Measurements from ENCODE around the gene ZNF787.
A peak's percentile ranks its signal among the peaks of the same experiment; 100 is the strongest.
"Not testable (repeated sequence)": the region's sequence is repeated elsewhere in the genome, so short reads cannot be mapped to it uniquely, and the experiment has no call there.

Gene ZNF787

DNA sequence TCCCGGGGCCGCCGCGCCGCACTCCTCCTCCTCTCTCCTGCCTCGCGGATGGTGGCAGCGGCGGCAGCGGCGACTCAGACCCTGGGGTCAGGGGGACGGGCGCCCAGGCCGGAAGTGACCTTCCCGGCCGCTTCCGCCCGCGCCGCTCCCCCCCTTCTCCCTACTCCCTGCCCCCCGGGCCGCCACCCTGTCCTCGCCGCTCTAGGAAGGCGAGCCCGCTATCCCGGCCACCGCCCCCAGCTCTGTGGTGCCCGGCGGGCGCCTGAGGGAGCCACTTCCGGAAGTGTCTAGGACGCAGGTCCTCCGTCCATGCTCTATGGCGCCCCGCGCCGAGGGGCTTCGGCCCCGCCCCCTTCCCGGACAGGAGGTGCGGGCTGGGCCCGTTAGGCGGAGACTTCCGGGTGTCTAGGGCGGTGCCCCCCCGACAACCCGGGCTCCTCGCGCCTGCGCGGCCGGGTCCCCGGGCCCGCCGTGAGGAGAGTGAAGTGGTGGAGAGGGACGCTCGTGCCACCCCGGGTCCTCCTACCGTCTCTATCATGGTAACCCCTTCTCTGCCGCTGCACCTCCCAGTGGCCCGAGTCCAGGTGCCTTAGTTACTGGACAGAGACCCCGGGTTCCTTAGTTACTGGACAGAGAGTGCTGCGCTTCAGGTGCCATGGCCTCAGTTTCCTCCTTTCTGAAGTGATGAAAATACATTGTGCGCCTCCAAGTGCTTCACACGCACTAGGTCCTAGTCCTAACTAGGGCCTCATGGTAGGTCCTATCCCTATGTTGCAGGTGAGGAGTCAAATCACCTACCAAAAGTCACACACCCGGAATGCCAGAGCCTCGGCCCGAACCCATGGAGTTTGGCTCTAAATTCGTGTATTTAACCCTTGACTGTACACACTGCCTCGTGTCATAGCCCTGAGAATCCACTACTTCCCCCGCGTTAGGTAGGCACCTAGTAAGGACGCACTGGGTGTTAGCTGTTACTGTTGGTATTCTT is at the start of gene ZNF787:
TSS of gene ZNF787 (minus strand) at position 116 of the 988 bp plus-strand sequence. CDS start 18,078 bp downstream, outside the sequence.
- peak; percentile 98 for DNase-seq

GRCh38 chr19:56170261-56170660 is 49.2 kb upstream of the ZNF787 start:
- no peak for DNase-seq

- no peak for DNase-seq
Observed at GRCh38 chr19:56167064-56167578, 46.0 kb upstream of the ZNF787 start.

GRCh38 chr19:56163097-56163496 is 42.0 kb upstream of the ZNF787 start:
- no peak for DNase-seq

- no peak for DNase-seq
Observed at GRCh38 chr19:56162258-56162657, 41.2 kb upstream of the ZNF787 start.

DNA sequence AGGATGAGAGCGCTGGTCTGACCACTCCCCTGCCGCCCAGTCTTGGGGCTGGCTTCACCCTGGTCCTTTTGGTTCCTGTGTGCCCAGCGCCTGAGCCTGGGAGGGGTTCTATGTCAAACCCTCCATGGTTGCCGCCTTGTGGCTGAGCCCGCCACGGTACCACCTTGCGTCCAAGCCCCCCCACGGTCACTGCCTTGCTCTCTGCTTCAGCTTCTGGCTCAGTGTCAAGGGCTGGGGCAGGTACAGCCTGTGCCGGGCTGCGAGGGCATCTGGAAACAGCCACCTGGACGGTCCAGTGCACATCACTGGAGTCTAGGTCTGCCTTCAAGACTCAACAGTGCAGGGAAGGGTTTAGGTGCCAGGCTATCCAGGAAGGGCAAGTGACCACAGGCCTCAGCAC is 40.4 kb upstream of the ZNF787 start:
- DNase-seq = no peak

DNA sequence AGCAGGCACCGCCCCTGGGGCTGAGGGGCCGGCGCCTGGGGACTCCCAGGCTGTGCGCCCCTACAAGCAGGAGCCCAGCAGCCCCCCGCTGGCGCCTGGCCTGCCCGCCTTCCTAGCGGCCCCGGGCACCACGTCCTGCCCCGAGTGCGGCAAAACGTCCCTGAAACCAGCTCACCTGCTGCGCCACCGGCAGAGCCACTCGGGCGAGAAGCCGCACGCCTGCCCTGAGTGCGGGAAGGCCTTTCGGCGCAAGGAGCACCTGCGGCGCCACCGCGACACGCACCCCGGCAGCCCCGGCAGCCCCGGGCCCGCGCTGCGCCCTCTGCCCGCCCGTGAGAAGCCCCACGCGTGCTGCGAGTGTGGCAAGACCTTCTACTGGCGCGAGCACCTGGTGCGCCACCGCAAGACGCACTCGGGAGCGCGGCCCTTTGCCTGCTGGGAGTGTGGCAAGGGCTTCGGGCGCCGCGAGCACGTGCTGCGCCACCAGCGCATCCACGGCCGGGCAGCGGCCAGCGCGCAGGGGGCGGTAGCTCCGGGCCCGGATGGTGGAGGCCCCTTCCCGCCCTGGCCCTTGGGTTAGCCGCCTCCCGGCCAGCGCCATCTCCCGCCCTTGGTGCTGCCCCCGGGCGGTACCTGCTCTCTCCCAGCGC is 38.7 kb upstream of the ZNF787 start:
- DNase-seq = no peak

GRCh38 chr19:56159009-56159559 is 38.0 kb upstream of the ZNF787 start:
- DNase-seq = no peak

DNA sequence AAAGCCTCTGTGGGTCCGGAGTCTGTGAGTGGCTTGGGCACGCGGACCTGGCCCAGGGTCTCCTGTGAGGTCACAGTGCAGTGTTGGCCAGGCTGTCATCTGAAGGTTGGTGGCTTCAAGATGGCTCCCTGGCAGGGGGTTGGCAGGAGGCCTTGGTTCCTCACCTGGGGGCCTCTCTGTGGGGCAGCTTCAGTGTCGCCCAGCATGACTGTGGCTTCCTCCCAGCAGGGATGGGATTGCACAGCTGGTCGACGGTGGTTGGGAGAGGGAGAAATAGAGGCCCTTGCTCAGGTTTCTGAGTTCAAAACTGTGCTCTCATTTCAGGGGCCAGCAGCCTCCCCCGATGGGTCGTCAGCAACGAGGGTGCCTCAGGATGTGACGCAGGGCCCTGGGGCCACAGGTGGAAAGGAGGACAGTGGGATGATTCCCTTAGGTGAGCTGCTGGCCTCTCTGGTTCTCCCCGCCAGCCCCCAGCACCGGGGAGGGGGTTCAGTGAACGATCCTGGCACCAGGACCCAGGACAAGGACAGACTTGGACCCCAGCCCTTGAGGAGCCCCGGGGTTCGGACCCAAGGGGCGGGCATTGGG is 37.2 kb upstream of the ZNF787 start:
- DNase-seq = no peak

- no peak for DNase-seq
Observed at GRCh38 chr19:56156768-56157167, 35.7 kb upstream of the ZNF787 start.

- no peak for DNase-seq
Observed at GRCh38 chr19:56155124-56155687, 34.1 kb upstream of the ZNF787 start.

DNA sequence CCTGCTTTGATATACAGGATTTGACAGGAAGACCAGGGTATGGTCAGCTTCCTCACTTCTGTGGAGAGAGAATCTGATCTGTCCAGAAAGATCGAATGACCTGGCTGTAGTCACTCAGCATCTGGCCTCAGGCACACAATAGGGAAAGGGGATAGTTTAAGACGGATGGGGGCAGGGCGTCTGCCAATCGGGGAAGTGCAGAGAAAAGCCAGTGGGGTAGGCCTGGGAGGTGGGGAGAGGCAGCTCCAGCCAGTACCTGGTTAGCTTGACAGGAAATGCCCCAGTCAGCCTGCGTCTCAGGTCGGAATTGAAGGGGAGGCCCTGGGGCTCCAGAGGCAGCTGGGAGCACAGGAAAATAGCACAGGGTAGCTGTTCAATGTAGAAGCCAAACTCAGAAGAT is 32.4 kb upstream of the ZNF787 start:
- DNase-seq = no peak

- DNase-seq = no peak
Observed at GRCh38 chr19:56152644-56153043, 31.5 kb upstream of the ZNF787 start.

DNA sequence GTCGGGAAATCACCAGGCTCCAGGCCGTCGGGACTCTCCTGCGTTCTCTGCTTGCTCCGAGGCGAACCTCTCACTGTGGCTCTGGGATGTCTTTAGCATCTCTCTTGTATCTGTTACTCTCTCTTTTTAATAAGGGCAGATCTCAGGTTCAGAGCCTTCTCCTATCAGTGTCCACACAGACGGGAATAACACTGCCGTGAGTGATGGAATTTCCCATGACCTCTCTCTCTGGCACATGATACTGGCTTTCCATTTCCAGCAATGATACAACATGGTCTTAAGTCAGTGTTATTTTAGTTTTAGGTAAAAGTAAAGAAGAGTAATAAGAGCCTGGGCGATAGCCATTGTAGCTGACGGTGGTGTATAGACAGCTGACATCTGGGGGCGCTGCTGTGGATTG is 29.3 kb upstream of the ZNF787 start:
- DNase-seq = no peak

GRCh38 chr19:56149656-56150038 is 28.6 kb upstream of the ZNF787 start:
- no peak for DNase-seq

DNA sequence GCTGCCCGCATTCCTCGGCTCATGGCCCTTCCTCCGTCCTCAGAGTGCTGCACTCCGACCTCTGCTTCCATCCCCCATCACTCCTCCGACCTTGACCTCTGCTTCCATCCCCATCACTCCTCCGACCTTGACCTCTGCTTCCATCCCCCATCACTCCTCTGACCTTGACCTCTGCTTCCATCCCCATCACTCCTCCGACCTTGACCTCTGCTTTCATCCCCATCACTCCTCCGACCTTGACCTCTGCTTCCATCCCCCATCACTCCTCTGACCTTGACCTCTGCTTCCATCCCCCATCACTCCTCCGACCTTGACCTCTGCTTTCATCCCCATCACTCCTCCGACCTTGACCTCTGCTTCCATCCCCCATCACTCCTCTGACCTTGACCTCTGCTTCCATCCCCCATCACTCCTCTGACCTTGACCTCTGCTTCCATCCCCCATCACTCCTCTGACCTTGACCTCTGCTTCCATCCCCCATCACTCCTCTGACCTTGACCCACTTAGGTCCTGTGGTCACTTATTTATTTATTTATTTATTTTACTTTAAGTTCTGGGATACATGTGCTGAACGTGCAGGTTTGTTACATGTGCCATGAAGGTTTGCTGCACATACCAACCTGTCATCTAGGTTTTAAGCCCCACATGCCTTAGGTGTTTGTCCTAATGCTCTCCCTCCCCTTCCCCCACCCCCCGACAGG is 28.0 kb upstream of the ZNF787 start:
- DNase-seq = not testable (repeated sequence)

- DNase-seq = no peak
Observed at GRCh38 chr19:56148096-56148495, 27.0 kb upstream of the ZNF787 start.

GRCh38 chr19:56147307-56147706 is 26.2 kb upstream of the ZNF787 start:
- DNase-seq = no peak

DNA sequence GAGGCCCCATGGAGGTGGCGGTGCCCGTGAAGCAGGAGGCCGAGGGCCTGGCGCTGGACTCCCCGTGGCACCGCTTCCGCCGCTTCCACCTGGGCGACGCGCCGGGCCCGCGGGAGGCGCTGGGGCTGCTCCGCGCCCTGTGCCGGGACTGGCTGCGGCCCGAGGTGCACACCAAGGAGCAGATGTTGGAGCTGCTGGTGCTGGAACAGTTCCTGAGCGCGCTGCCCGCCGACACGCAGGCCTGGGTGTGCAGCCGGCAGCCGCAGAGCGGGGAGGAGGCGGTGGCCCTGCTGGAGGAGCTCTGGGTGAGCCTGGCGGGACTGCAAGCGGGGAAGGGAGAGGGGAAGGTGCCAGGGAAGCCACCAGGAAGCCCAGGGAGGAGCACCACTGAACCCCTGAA is 25.8 kb upstream of the ZNF787 start:
- no peak for DNase-seq

- DNase-seq = no peak
Observed at GRCh38 chr19:56145698-56146097, 24.6 kb upstream of the ZNF787 start.

DNA sequence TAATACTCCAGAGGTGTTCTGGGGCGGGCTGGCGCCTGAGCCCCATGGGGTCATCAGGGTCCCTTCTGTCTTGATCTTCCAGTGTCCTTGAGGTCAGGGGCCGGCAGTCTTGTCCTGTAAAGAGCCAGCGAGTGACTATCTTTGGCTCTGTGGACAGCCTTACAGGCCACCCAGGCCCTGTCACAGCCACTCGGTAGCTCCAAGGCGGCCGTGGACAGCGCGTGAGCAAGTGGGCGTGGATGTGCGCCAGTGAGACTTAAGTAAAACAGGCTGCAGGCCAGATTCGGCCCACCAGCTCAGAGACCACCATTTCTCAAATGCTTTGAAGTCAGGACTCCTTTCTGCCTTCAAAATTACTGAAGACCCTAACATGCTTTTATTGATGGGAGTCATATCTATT is 23.7 kb upstream of the ZNF787 start:
- no peak for DNase-seq

GRCh38 chr19:56144376-56144775 is 23.3 kb upstream of the ZNF787 start:
- DNase-seq = no peak
